ENCODE results near the gene IRF2BPL. TPM values are rescaled to one million over a fixed set of nuclear protein-coding genes. Genes with fewer than 3 reads are reported as not detected.

Gene IRF2BPL
- total RNA-seq, 6 experiments from 2014 or later: 11.7 to 18.1 (median 13.7) TPM

DNA sequence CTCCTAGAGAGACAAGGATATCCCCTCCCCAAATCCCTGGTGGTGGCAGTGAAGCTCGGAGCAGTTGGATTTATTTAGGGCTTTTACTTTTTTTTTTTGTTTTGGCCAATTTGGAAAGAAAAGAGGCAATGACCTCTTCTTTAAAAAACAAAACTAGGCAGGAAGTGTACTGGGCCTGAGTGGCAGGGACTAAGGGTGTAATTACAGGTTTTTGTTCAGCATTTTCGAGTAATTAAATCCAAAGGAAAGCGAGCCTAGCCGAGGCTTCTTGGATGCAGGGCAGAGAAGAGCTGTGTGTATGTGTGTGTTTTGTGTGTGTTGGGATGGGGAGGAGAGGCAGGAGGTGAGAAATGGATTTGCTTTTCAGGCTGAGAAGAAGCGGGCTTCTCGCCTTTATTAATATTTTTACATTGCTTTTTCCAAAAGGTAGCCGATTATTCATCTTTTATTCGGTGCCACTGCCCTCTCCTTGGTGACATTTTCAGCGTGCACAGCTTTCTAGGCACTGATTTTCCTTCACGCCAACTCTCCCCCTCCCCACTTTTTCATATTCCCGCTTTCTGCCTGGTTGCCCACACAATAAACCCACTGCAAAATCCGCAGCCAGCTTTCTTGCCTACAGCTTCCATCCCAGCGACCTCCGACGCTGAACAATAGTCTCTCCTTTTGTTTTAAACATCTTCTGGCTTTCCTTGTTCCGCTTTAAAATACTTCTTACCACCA lies 8.9 kb upstream of the IRF2BPL start:
- no peaks in the 10 kb centered on the region for H3K9me3 ChIP-seq
- ATAC-seq (no peak), DNase-seq (no peak)
- H3K27ac ChIP-seq: peak overlapping the region; percentile 74 to 99 (median 96)
- no peak overlapping the region for H3K4me3 ChIP-seq
- intact Hi-C loops (cut with DNase I): no loop called here
- H3K4me1 ChIP-seq: peaks cover 2 to 68% (median 43%) of the 10 kb centered on the region in 4 donors
- no peaks in the 10 kb centered on the region for H3K36me3 ChIP-seq
- TF ChIP-seq, protein P1, sequence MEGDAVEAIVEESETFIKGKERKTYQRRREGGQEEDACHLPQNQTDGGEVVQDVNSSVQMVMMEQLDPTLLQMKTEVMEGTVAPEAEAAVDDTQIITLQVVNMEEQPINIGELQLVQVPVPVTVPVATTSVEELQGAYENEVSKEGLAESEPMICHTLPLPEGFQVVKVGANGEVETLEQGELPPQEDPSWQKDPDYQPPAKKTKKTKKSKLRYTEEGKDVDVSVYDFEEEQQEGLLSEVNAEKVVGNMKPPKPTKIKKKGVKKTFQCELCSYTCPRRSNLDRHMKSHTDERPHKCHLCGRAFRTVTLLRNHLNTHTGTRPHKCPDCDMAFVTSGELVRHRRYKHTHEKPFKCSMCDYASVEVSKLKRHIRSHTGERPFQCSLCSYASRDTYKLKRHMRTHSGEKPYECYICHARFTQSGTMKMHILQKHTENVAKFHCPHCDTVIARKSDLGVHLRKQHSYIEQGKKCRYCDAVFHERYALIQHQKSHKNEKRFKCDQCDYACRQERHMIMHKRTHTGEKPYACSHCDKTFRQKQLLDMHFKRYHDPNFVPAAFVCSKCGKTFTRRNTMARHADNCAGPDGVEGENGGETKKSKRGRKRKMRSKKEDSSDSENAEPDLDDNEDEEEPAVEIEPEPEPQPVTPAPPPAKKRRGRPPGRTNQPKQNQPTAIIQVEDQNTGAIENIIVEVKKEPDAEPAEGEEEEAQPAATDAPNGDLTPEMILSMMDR (IDR thresholded peaks at IDR 0.05): no peak
- TF ChIP-seq POLR2A (IDR thresholded peaks at IDR 0.05): no peak
- 65% methylated on average over 15 of the region's 16 CpGs for WGBS (ENCODE audit: insufficient coverage, low coverage, low lambda C conversion rate, missing lambda C conversion rate)
- no peaks in the 10 kb centered on the region for H3K27me3 ChIP-seq

DNA sequence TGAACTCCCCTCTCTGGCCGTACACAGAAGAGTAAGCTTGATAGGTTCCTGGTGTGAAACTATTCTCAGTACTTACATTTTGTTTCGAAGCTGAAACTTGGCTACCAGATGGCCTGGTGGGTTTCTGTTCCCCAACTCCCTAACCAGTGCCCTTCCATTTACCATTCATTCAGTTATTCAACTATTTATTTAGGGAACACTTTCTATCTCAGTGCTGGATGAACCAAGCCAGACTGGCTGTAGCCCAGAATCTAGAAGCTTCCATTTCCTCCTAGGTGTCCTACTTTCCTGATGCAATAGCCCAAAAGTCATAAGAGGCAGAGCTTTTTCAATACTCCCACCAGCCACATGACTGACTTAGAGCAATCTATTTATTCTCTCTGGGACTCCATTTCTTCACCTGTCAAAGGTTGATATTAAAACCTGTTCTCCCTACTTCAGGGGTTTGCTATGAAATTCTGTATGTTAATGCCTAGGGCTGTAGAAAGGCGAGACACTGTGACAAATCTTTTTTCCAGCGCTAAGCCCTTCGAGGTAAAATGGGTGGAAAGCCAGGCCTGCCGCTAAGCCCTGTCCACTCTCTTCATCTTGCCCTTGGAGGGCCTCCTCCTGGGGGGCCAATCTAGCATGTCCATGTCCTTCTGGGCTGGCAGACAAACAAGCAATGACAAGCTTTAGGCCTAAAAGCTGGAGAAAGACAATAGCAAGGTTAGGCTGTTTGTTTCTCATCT lies 8.1 kb upstream of the IRF2BPL start:
- Histone ChIP-seq H3K36me3 (no peaks in the 10 kb centered on the region), H3K4me1 (peaks cover 2 to 68% (median 40%) of the 10 kb centered on the region in 4 donors), H3K9me3 (no peaks in the 10 kb centered on the region), H3K27me3 (no peaks in the 10 kb centered on the region), H3K27ac (peak overlapping the region; percentile 74 to 99 (median 96)), H3K4me3 (no peak overlapping the region)
- DNase-seq (peak in 1 of 3 donors; percentile 72), ATAC-seq (peak in 1 of 4 donors; percentile 2)
- WGBS (ENCODE audit: insufficient coverage, low coverage, low lambda C conversion rate, missing lambda C conversion rate): 74% methylated on average over 5 of the region's 6 CpGs
- intact Hi-C loops (cut with DNase I): no loop called here
- TF ChIP-seq, protein P1 (IDR thresholded peaks at IDR 0.05): no peak
- no peak for TF ChIP-seq POLR2A (IDR thresholded peaks at IDR 0.05)

DNA sequence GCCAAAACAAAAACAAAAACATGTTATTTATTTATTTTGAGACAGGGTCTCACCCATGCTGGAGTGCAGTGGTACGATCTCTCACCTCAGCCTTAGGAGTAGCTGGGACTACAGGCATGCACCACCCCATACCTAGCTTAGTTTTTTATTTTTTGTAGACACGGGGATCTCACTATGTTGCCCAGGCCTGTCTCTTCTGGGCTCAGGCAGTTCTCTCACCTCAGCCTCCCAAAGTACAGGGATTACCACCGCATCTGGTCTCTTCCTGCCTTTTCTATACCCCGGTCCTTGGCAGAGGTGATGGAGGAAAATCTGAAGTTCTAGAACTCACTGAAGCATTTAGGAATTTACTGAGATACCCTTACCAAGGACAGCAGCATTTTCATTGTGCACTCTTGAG lies 6.8 kb upstream of the IRF2BPL start:
- TF ChIP-seq, protein P1 (IDR thresholded peaks at IDR 0.05): no peak
- no peak for TF ChIP-seq POLR2A (IDR thresholded peaks at IDR 0.05)
- no peaks in the 10 kb centered on the region for H3K9me3 ChIP-seq
- ATAC-seq (no peak), DNase-seq (no peak)
- intact Hi-C loops (cut with DNase I): no loop called here
- 87% methylated on average over 4 of the region's 4 CpGs for WGBS (ENCODE audit: insufficient coverage, low coverage, low lambda C conversion rate, missing lambda C conversion rate)
- no peak overlapping the region for H3K4me3 ChIP-seq
- no peaks in the 10 kb centered on the region for H3K36me3 ChIP-seq
- H3K27ac ChIP-seq: peak overlapping the region in 2 of 3 donors; percentile 99
- H3K4me1 ChIP-seq: peaks cover 0 to 67% (median 33%) of the 10 kb centered on the region in 4 donors
- no peaks in the 10 kb centered on the region for H3K27me3 ChIP-seq

DNA sequence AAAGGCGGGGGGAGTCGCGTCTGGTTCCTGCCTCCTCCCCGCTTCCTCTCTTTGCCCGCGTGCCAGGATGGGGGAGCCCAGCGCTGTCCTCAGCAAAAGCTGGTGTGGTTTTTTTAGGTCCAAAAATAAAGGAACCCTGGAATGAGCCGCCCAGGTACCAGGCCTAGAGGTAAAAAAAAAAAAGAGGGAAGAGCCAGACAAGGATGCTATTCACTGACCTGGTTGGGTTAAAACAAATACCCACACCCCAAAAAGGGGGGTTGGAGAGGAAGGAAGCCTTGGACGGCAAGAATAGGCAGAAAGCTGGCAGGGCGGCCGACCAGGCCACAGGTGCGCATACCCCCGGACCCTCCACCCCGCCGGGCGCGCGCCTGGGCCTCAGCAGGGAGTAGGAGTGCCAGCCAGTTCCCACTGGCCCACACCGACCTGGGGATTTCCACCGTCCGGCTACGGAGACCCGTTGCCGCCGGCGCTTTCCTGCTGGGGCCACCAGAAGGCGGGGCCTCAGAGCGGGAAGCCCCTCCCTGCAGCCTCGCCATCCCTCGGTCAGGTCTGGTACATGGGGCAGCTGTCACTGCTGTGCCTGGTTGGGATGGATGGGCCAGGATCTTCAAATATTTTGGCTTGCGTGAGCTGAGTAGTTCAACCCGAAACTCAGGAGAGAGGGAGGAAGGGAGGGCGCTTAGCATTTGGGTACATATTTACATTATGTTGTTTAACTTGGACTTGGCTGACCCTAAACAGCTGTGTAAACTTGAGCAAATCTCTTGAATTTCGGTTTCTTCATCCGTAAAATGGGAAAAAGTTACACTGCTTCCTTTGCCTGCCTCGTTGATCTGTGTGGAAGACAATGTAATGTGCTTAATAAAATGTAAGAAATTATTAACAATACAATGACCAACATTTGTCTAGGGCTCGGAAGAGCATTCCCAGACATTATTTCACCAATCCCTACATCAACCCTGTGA lies 5.4 kb upstream of the IRF2BPL start:
- DNase-seq: peak; percentile 88 to 93 (median 92)
- Histone ChIP-seq H3K27ac (peak overlapping the region; percentile 99 to 100 (median 99)), H3K4me3 (peak overlapping the region; percentile 46 to 65 (median 65)), H3K9me3 (no peaks in the 10 kb centered on the region), H3K36me3 (no peaks in the 10 kb centered on the region), H3K27me3 (no peaks in the 10 kb centered on the region), H3K4me1 (peaks cover 0 to 69% (median 31%) of the 10 kb centered on the region in 4 donors)
- peak; percentile 69 to 84 (median 74) for ATAC-seq
- TF ChIP-seq, protein P1 (IDR thresholded peaks at IDR 0.05): no peak
- peak; percentile 5 for TF ChIP-seq POLR2A (IDR thresholded peaks at IDR 0.05)
- WGBS (ENCODE audit: insufficient coverage, low coverage, low lambda C conversion rate, missing lambda C conversion rate): 2% methylated on average over 22 of the region's 37 CpGs
- intact Hi-C loops (cut with DNase I): no loop called here
